ENCODE results near the gene NOS1.

DNA sequence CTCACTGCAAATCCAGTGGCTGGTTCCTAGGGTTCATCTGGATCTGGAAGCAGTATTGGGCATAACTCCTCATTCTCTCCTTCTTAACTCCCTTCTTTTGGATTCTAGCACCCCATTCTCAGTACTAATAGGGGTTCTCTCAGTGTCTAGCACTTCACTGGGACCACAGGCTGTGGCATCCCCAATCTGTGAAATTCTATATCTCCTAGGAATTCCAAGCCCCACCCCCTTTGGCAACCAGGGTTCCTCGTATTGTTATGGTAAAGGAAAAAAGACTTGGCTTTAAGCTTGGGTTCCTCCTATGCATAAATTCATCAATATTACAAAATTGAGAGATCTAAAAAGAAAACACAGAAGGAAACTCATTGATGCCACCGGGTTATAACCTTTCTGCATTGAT is 126.2 kb downstream of the NOS1 start:
- TF ChIP-seq, protein P1, sequence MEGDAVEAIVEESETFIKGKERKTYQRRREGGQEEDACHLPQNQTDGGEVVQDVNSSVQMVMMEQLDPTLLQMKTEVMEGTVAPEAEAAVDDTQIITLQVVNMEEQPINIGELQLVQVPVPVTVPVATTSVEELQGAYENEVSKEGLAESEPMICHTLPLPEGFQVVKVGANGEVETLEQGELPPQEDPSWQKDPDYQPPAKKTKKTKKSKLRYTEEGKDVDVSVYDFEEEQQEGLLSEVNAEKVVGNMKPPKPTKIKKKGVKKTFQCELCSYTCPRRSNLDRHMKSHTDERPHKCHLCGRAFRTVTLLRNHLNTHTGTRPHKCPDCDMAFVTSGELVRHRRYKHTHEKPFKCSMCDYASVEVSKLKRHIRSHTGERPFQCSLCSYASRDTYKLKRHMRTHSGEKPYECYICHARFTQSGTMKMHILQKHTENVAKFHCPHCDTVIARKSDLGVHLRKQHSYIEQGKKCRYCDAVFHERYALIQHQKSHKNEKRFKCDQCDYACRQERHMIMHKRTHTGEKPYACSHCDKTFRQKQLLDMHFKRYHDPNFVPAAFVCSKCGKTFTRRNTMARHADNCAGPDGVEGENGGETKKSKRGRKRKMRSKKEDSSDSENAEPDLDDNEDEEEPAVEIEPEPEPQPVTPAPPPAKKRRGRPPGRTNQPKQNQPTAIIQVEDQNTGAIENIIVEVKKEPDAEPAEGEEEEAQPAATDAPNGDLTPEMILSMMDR (conservative IDR thresholded peaks at IDR 0.05 in 1 of 2, IDR thresholded peaks at IDR 0.05 in 1 of 2; ENCODE audit: extremely low read depth in 1 of 2, insufficient read depth in 1 of 2, low read depth in 1 of 2, low read length in 2 of 2), result no peak
- TF ChIP-seq EZH2 (IDR thresholded peaks at IDR 0.05; ENCODE audit: borderline replicate concordance, low read length), result no peak
